ENCODE results near the gene SLC4A8. TPM values are rescaled to one million over a fixed set of nuclear protein-coding genes. Genes with fewer than 3 reads are reported as not detected.

The SLC4A8 gene
- total and polyA plus RNA-seq, 4 donors, result 1.1 to 12.2 (median 3.0) TPM

DNA sequence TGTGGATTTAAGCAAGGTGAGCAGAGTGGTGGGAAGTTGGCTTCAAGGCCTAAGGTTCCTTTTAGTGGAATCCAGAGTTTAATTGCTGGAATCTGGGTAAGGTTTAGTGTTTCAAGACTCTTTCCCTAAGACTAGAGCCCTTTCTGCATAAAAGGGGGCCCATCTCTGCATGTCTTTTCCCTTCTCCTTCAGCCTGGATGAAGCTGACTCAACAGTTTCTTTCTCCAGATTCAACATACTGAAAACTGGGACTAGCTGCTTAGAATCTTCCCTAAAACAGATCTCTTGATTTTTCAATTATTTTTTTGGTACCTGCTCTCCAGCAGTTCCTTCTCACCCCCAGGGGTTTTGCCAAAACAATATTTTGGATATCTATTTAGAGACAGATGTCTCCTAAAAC lies 34.0 kb downstream of the SLC4A8 start:
- Histone ChIP-seq H3K27me3 (ENCODE audit: control insufficient read depth in 3 of 3, insufficient read depth in 3 of 3, low read length in 2 of 3) (no peaks in the 10 kb centered on the region), H3K4me1 (ENCODE audit: control insufficient read depth in 5 of 5, insufficient read depth in 5 of 5, low read length in 5 of 5) (no peaks in the 10 kb centered on the region), H3K36me3 (ENCODE audit: control insufficient read depth in 4 of 4, insufficient read depth in 4 of 4, low read length in 4 of 4) (no peaks in the 10 kb centered on the region), H3K9me3 (ENCODE audit: control insufficient read depth in 4 of 4, insufficient read depth in 3 of 4, low read length in 3 of 4) (no peaks in the 10 kb centered on the region), H3K4me3 (no peak overlapping the region), H3K27ac (ENCODE audit: low read depth in 1 of 2, low read length in 1 of 2) (no peak overlapping the region), H3K9ac (ENCODE audit: insufficient read depth in 1 of 2, low read length in 2 of 2) (no peak overlapping the region)
- ATAC-seq (ENCODE audit: insufficient read depth, low FRiP score) (no peak), DNase-seq (no peak)
- TF ChIP-seq, protein P1, sequence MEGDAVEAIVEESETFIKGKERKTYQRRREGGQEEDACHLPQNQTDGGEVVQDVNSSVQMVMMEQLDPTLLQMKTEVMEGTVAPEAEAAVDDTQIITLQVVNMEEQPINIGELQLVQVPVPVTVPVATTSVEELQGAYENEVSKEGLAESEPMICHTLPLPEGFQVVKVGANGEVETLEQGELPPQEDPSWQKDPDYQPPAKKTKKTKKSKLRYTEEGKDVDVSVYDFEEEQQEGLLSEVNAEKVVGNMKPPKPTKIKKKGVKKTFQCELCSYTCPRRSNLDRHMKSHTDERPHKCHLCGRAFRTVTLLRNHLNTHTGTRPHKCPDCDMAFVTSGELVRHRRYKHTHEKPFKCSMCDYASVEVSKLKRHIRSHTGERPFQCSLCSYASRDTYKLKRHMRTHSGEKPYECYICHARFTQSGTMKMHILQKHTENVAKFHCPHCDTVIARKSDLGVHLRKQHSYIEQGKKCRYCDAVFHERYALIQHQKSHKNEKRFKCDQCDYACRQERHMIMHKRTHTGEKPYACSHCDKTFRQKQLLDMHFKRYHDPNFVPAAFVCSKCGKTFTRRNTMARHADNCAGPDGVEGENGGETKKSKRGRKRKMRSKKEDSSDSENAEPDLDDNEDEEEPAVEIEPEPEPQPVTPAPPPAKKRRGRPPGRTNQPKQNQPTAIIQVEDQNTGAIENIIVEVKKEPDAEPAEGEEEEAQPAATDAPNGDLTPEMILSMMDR (IDR thresholded peaks at IDR 0.05; ENCODE audit: control extremely low read depth, extremely low read depth), result no peak

DNA sequence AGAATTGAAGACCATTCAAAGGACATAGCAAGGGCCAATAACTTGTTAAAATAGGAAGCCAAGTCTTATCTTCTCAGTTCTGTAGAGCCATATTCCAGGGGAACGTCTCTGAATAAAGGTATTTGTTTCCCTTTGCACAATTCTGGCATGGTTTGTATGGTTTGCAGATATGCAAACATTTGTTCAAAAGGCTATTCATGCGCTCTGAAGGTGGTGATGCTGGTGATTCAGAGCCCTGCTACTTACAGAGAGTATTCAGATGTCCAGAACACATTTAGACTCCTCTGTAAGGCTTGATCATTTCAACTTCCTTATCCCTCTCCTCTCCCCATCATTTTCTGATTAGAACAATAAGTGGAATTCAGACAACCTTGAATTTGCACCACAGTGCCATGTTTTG lies 35.9 kb downstream of the SLC4A8 start:
- no peak for DNase-seq
- Histone ChIP-seq H3K9ac (ENCODE audit: insufficient read depth in 1 of 2, low read length in 2 of 2) (no peak overlapping the region), H3K27me3 (ENCODE audit: control insufficient read depth in 3 of 3, insufficient read depth in 3 of 3, low read length in 2 of 3) (no peaks in the 10 kb centered on the region), H3K4me3 (no peak overlapping the region), H3K36me3 (ENCODE audit: control insufficient read depth in 4 of 4, insufficient read depth in 4 of 4, low read length in 4 of 4) (no peaks in the 10 kb centered on the region), H3K4me1 (ENCODE audit: control insufficient read depth in 5 of 5, insufficient read depth in 5 of 5, low read length in 5 of 5) (no peaks in the 10 kb centered on the region), H3K27ac (ENCODE audit: low read depth in 1 of 2, low read length in 1 of 2) (no peak overlapping the region), H3K9me3 (ENCODE audit: control insufficient read depth in 4 of 4, insufficient read depth in 3 of 4, low read length in 3 of 4) (no peaks in the 10 kb centered on the region)
- 51 to 76% methylated on average over 2 of the region's 2 CpGs for WGBS, 2 donors
- TF ChIP-seq, protein P1 (IDR thresholded peaks at IDR 0.05; ENCODE audit: control extremely low read depth, extremely low read depth), result no peak
- no peak for ATAC-seq (ENCODE audit: insufficient read depth, low FRiP score)

DNA sequence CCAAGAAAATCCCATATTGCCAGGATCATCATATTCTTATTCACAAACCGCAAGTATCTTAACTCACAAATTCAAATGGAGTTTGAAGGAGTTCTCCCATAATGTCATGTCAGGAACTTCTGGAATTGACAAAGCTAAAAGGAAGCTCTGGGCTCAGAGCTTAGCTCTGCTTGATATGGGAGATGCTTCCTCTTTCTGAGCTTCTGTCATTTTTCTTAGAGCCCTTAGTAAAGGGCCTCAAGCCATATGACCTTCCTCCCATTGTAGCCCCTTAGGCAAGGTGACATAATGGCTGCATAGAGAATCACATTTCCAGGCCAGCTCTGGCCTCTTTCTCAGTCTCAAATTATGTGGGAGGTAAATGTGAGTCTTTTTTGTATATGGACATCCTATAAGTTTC lies 40.9 kb downstream of the SLC4A8 start:
- no peaks in the 10 kb centered on the region for H3K36me3 ChIP-seq (ENCODE audit: control insufficient read depth in 4 of 4, insufficient read depth in 4 of 4, low read length in 4 of 4)
- no peaks in the 10 kb centered on the region for H3K4me1 ChIP-seq (ENCODE audit: control insufficient read depth in 5 of 5, insufficient read depth in 5 of 5, low read length in 5 of 5)
- H3K27me3 ChIP-seq (ENCODE audit: control insufficient read depth in 3 of 3, insufficient read depth in 3 of 3, low read length in 2 of 3), result peaks cover 0 to 4% (median 0%) of the 10 kb centered on the region in 3 donors
- no peak for ATAC-seq (ENCODE audit: insufficient read depth, low FRiP score)
- no peak overlapping the region for H3K27ac ChIP-seq (ENCODE audit: low read depth in 1 of 2, low read length in 1 of 2)
- no peak for DNase-seq
- H3K9ac ChIP-seq (ENCODE audit: insufficient read depth in 1 of 2, low read length in 2 of 2), result no peak overlapping the region
- H3K4me3 ChIP-seq, result no peak overlapping the region
- TF ChIP-seq, protein P1 (IDR thresholded peaks at IDR 0.05; ENCODE audit: control extremely low read depth, extremely low read depth), result no peak
- H3K9me3 ChIP-seq (ENCODE audit: control insufficient read depth in 4 of 4, insufficient read depth in 3 of 4, low read length in 3 of 4), result no peaks in the 10 kb centered on the region
- 97 to 100% methylated on average over 1 of the region's 1 CpG for WGBS, 2 donors

DNA sequence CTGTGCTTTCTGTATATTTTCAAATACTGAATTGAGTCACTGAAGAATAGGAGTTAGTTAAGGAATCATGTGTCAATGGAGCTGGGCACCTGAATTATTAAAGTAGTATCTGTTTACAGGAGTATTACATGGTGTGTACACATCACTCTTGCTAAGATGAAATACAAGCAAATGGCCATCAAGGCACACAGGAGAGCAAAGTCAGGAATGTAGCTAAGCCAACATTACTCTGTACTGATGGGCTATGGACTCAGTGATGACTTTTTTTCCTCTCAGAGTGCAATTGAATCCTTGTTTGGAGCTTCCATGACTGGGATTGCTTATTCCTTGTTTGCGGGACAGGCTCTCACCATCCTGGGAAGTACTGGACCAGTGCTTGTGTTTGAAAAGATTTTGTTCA lies 45.5 kb downstream of the SLC4A8 start:
- DNase-seq (no peak), ATAC-seq (ENCODE audit: insufficient read depth, low FRiP score) (no peak)
- peaks cover 0 to 4% (median 0%) of the 10 kb centered on the region in 3 donors for H3K27me3 ChIP-seq (ENCODE audit: control insufficient read depth in 3 of 3, insufficient read depth in 3 of 3, low read length in 2 of 3)
- 96 to 97% methylated on average over 1 of the region's 1 CpG for WGBS, 2 donors
- no peaks in the 10 kb centered on the region for H3K36me3 ChIP-seq (ENCODE audit: control insufficient read depth in 4 of 4, insufficient read depth in 4 of 4, low read length in 4 of 4)
- TF ChIP-seq, protein P1 (IDR thresholded peaks at IDR 0.05; ENCODE audit: control extremely low read depth, extremely low read depth), result no peak
- H3K9ac ChIP-seq (ENCODE audit: insufficient read depth in 1 of 2, low read length in 2 of 2), result no peak overlapping the region
- no peak overlapping the region for H3K4me3 ChIP-seq
- H3K9me3 ChIP-seq (ENCODE audit: control insufficient read depth in 4 of 4, insufficient read depth in 3 of 4, low read length in 3 of 4), result no peaks in the 10 kb centered on the region
- no peak overlapping the region for H3K27ac ChIP-seq (ENCODE audit: low read depth in 1 of 2, low read length in 1 of 2)
- H3K4me1 ChIP-seq (ENCODE audit: control insufficient read depth in 5 of 5, insufficient read depth in 5 of 5, low read length in 5 of 5), result no peaks in the 10 kb centered on the region

All from lung (tissue), 12 donors.